Caco-2 (cell line): ENCODE results near the gene EHD4. TPM values are rescaled to one million over a fixed set of nuclear protein-coding genes. Genes with fewer than 3 reads are reported as not detected.

Experiments
- BruUV-seq: library from RNA; stranded (reverse); fragments of 400-500 nt; replicated peaks from 2 replicates; lab custom pipeline; 2021; lab: Mats Ljungman, UMichigan
- CTCF ChIA-PET: fragments of 300-600 bp; sonication (Branson Sonifier 250); formaldehyde crosslinking; loops from one replicate; lab custom pipeline; 2022; ENCODE audit warnings: antibody characterized with exemption; lab: Charles Lee
- POLR2A ChIA-PET: fragments of 300-600 bp; sonication (Branson Sonifier 250); formaldehyde crosslinking; loops from one replicate; lab custom pipeline; 2022; ENCODE audit warnings: antibody characterized with exemption; lab: Charles Lee
- DNase-seq, 2 experiments: peaks; one replicate each; pipeline versions ENCODE4 v3.0.0 to v3.0.0-alpha.2; 2020 to 2022
- H3K27me3 ChIP-seq: replicated peaks from 2 replicates; pipeline ENCODE4 v1.6.0; 2011; ENCODE audit warnings: low read length; ENCODE audit not compliant: control insufficient read depth, insufficient read depth
- H3K36me3 ChIP-seq: 2 replicates; pipeline ENCODE4 v1.5.1; 2011; ENCODE audit warnings: low read length; ENCODE audit not compliant: control insufficient read depth, insufficient read depth
- H3K4me1 ChIP-seq: fragments of 250-450 bp; sonication (Bioruptor Pico); 2 replicates; pipeline ENCODE4 v1.5.1; 2020; ENCODE audit warnings: mild to moderate bottlenecking
- H3K4me3 ChIP-seq: 2 replicates; pipeline ENCODE4 v1.5.1; 2011; ENCODE audit warnings: low read depth, mild to moderate bottlenecking, control low read depth, low read length
- H3K9me3 ChIP-seq: fragments of 250-450 bp; sonication (Bioruptor Pico); 2 replicates; pipeline ENCODE4 v1.5.1; 2020; ENCODE audit warnings: mild to moderate bottlenecking, moderate library complexity
- H3K27ac Mint-ChIP-seq: one replicate; pipeline ENCODE4 v1.8.0; 2022; ENCODE audit warnings: mixed read lengths; ENCODE audit not compliant: unreplicated experiment
- H3K27me3 Mint-ChIP-seq: one replicate; pipeline ENCODE4 v1.8.0; 2022; ENCODE audit warnings: mixed read lengths; ENCODE audit not compliant: insufficient read depth, unreplicated experiment
- H3K36me3 Mint-ChIP-seq: one replicate; pipeline ENCODE4 v1.8.0; 2022; ENCODE audit warnings: mild to moderate bottlenecking, mixed read lengths; ENCODE audit not compliant: insufficient read depth, unreplicated experiment
- H3K4me1 Mint-ChIP-seq: one replicate; pipeline ENCODE4 v1.8.0; 2022; ENCODE audit warnings: low read depth, mixed read lengths; ENCODE audit not compliant: unreplicated experiment
- H3K4me3 Mint-ChIP-seq: one replicate; pipeline ENCODE4 v1.8.0; 2022; ENCODE audit warnings: mild to moderate bottlenecking, moderate library complexity, mixed read lengths; ENCODE audit not compliant: unreplicated experiment
- H3K9me3 Mint-ChIP-seq: one replicate; pipeline ENCODE4 v1.8.0; 2022; ENCODE audit warnings: mixed read lengths; ENCODE audit not compliant: unreplicated experiment
- intact Hi-C: fragments of 100-400 bp; cut with micrococcal nuclease; formaldehyde crosslinking; loops from one replicate; pipeline ENCODE4 v1.10.0; 2022; ENCODE audit not compliant: unreplicated experiment
- total RNA-seq: library from RNA; stranded (reverse); gene quantifications from 2 replicates; pipeline ENCODE4 v1.2.3, GENCODE V29; 2022
- TF ChIP-seq, protein P1 (sequence below), 2 experiments: fragments of 200-600 bp in 1 of 2; IDR thresholded peaks; 1 replicate in 1 of 2; 2 replicates in 1 of 2; pipeline versions ENCODE4 v1.5.1 to v1.8.0; 2011 to 2022; ENCODE audit warnings: antibody characterized with exemption in 1 of 2, control low read depth in 1 of 2, inconsistent platforms in 1 of 2, low read depth in 1 of 2, low read length in 1 of 2, mild to moderate bottlenecking in 1 of 2, moderate library complexity in 1 of 2; ENCODE audit not compliant: insufficient read depth in 1 of 2, severe bottlenecking in 1 of 2, unreplicated experiment in 1 of 2

Gene EHD4
- total RNA-seq, 1 experiment from 2014 or later, result 31.6 TPM

DNA sequence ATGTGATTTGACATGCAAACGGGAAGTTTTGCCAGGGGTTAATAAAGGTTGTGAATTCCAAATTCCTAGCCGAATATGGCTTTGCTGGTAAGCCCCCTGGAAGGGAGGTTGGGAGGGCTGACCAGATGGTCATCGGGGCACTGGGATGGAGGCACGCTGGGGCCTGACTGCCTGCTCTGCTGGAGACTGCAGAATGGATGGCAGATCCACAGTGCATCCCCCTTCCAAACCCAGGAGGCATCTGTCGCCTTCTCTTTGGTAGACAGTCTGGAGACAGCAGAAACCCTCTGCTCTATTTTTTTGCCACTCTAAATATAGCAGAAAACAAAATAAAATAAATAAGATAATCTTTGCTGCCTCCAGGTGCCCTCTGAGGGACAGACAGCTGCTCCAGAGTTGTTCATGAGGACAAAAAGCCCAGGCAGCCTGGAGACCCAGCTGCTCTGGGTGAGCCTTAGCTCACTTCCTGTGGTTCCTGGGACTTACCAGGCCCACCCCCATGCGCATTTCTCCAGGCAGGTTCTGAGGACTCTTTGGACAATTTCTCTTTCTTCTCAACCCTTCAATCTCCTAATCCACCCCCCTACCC, 72.4 kb downstream of the EHD4 start:
- intact Hi-C loops, result loop anchor here (5.0 kb wide), 1 partner anchor 73 kb away; the partner anchor contains the start of gene JMJD7
- no peaks in the 10 kb centered on the region for H3K4me1 ChIP-seq
- ChIA-PET CTCF (no interaction called here), POLR2A (no interaction called here)
- DNase-seq, result no peak
- H3K36me3 Mint-ChIP-seq, result peaks cover 90% of the 10 kb centered on the region
- TSS peak; percentile 54 for BruUV-seq
- H3K4me3 ChIP-seq, result no peak overlapping the region
- no peak overlapping the region for H3K27ac Mint-ChIP-seq
- H3K36me3 ChIP-seq, result no peaks in the 10 kb centered on the region; the same call in 1 of the 2 replicates
- H3K9me3 ChIP-seq, result no peaks in the 10 kb centered on the region
- TF ChIP-seq, protein P1, sequence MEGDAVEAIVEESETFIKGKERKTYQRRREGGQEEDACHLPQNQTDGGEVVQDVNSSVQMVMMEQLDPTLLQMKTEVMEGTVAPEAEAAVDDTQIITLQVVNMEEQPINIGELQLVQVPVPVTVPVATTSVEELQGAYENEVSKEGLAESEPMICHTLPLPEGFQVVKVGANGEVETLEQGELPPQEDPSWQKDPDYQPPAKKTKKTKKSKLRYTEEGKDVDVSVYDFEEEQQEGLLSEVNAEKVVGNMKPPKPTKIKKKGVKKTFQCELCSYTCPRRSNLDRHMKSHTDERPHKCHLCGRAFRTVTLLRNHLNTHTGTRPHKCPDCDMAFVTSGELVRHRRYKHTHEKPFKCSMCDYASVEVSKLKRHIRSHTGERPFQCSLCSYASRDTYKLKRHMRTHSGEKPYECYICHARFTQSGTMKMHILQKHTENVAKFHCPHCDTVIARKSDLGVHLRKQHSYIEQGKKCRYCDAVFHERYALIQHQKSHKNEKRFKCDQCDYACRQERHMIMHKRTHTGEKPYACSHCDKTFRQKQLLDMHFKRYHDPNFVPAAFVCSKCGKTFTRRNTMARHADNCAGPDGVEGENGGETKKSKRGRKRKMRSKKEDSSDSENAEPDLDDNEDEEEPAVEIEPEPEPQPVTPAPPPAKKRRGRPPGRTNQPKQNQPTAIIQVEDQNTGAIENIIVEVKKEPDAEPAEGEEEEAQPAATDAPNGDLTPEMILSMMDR (IDR thresholded peaks at IDR 0.05; ENCODE audit: insufficient read depth in 1 of 2, low read depth in 1 of 2, low read length in 1 of 2, severe bottlenecking in 1 of 2, unreplicated experiment in 1 of 2), result no peak
- H3K27me3 Mint-ChIP-seq, result no peaks in the 10 kb centered on the region
- H3K4me3 Mint-ChIP-seq, result no peak overlapping the region
- no peaks in the 10 kb centered on the region for H3K4me1 Mint-ChIP-seq
- no peaks in the 10 kb centered on the region for H3K27me3 ChIP-seq
- H3K9me3 Mint-ChIP-seq, result no peaks in the 10 kb centered on the region

DNA sequence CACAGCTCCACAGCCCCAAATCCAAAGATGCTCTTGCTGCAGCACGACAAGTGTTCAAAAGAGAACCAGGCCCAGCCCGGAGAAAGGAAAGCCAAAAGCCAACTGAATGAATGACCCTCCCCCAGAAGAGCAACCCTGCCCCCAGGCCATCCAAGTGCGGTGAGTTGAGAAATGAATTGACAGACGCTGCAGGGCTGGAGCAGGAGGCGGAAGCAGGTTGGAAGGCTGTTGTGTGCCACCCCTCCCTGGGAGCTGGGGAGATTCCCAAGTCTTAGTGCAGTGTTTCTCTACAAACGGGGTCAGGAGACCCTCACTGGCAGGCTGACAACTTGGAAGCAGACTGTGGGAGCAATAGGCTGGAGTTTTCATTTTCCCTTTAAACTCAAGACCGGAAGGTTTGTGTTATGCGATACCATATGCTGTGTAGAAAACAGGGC, 75.0 kb downstream of the EHD4 start:
- TF ChIP-seq, protein P1 (IDR thresholded peaks at IDR 0.05; ENCODE audit: insufficient read depth in 1 of 2, low read depth in 1 of 2, low read length in 1 of 2, severe bottlenecking in 1 of 2, unreplicated experiment in 1 of 2), result no peak
- H3K9me3 ChIP-seq, result no peaks in the 10 kb centered on the region

GRCh38 chr15:41896566-41896965, 75.8 kb downstream of the EHD4 start:
- H3K4me3 Mint-ChIP-seq, result no peak overlapping the region
- H3K27me3 Mint-ChIP-seq, result no peaks in the 10 kb centered on the region
- DNase-seq, result no peak
- TF ChIP-seq, protein P1 (IDR thresholded peaks at IDR 0.05; ENCODE audit: insufficient read depth in 1 of 2, low read depth in 1 of 2, low read length in 1 of 2, severe bottlenecking in 1 of 2, unreplicated experiment in 1 of 2), result no peak
- H3K9me3 Mint-ChIP-seq, result no peaks in the 10 kb centered on the region
- Histone ChIP-seq H3K36me3 (no peaks in the 10 kb centered on the region; the same call in 1 of the 2 replicates), H3K4me3 (no peak overlapping the region), H3K4me1 (no peaks in the 10 kb centered on the region), H3K27me3 (no peaks in the 10 kb centered on the region), H3K9me3 (no peaks in the 10 kb centered on the region)
- H3K36me3 Mint-ChIP-seq, result peaks cover 76% of the 10 kb centered on the region
- intact Hi-C loops, result no loop called here
- BruUV-seq, result no TSS peak
- H3K4me1 Mint-ChIP-seq, result no peaks in the 10 kb centered on the region
- POLR2A ChIA-PET, result no interaction called here
- peak overlapping the region; percentile 34 for H3K27ac Mint-ChIP-seq
- CTCF ChIA-PET, result no interaction called here

More for the DNA sequence above, 75.0 kb downstream of the EHD4 start:
- H3K4me1 ChIP-seq, result no peaks in the 10 kb centered on the region
- H3K36me3 ChIP-seq, result no peaks in the 10 kb centered on the region; the same call in 1 of the 2 replicates
- Mint-ChIP-seq H3K27me3 (no peaks in the 10 kb centered on the region), H3K27ac (no peak overlapping the region), H3K4me3 (no peak overlapping the region), H3K9me3 (no peaks in the 10 kb centered on the region), H3K36me3 (peaks cover 85% of the 10 kb centered on the region), H3K4me1 (no peaks in the 10 kb centered on the region)
- no peak for DNase-seq
- intact Hi-C loops, result no loop called here
- H3K27me3 ChIP-seq, result no peaks in the 10 kb centered on the region
- ChIA-PET POLR2A (no interaction called here), CTCF (interaction anchor here (0.6 kb wide), 1 partner anchor 437 kb away, joined by 4 read pairs; no protein-coding TSS in a partner anchor)
- H3K4me3 ChIP-seq, result no peak overlapping the region
- BruUV-seq, result no TSS peak
